PFSK-1 (cell line): Measurements from ENCODE around the gene C11orf52.

Experiments
- FOXP2 ChIP-seq: optimal IDR thresholded peaks from 2 replicates; pipeline ENCODE3; 2011; ENCODE audit warnings: borderline replicate concordance, control low read depth, inconsistent platforms; ENCODE audit not compliant: insufficient read depth; ENCODE audit errors: extremely low read length, extremely low read depth
- POLR2AphosphoS5 ChIP-seq: IDR thresholded peaks from 2 replicates; pipeline ENCODE4 v1.6.1; 2012; ENCODE audit warnings: low read depth, mild to moderate bottlenecking, control low read depth, low read length, moderate library complexity
- SIN3A ChIP-seq: IDR thresholded peaks from 2 replicates; pipeline ENCODE4 v1.6.1; 2012; ENCODE audit warnings: mild to moderate bottlenecking, low read length, moderate library complexity, borderline replicate concordance; ENCODE audit not compliant: insufficient read depth
- TAF1 ChIP-seq: IDR thresholded peaks from 2 replicates; pipeline ENCODE4 v1.6.1; 2012; ENCODE audit warnings: low read length, control low read depth, borderline replicate concordance; ENCODE audit not compliant: insufficient read depth
- TF ChIP-seq, protein P1 (sequence below), 2 experiments: IDR thresholded peaks; 2 replicates each; pipeline versions ENCODE4 v1.6.1 to v1.8.0; 2011 to 2012; ENCODE audit warnings: low read depth in 2 of 2, low read length in 2 of 2, control low read depth in 1 of 2, inconsistent platforms in 1 of 2, mild to moderate bottlenecking in 1 of 2, moderate library complexity in 1 of 2; ENCODE audit not compliant: insufficient read depth in 1 of 2

The C11orf52 gene

DNA sequence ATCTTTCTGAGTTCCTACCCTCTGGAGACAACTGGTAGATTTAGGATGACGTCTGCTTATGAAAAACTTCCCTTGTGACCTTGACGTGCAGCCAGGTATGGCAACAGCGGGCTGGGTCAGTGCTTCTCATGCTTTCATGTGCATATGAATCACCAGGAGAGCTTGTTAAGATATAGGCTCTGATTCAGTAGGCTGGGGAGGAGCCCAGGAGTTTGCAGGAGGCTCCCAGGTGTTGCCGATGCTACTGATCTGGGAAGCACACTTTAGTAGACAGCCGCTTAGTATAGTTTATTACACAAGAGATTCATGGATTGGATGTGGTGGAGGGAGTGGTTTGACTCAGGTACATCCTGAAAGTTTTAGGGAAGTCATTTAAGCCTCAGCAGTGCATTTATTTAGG lies 42.2 kb downstream of the C11orf52 start:
- TF ChIP-seq SIN3A, result no peak
- no peak for TF ChIP-seq TAF1
- no peak for TF ChIP-seq FOXP2
- TF ChIP-seq, protein P1, sequence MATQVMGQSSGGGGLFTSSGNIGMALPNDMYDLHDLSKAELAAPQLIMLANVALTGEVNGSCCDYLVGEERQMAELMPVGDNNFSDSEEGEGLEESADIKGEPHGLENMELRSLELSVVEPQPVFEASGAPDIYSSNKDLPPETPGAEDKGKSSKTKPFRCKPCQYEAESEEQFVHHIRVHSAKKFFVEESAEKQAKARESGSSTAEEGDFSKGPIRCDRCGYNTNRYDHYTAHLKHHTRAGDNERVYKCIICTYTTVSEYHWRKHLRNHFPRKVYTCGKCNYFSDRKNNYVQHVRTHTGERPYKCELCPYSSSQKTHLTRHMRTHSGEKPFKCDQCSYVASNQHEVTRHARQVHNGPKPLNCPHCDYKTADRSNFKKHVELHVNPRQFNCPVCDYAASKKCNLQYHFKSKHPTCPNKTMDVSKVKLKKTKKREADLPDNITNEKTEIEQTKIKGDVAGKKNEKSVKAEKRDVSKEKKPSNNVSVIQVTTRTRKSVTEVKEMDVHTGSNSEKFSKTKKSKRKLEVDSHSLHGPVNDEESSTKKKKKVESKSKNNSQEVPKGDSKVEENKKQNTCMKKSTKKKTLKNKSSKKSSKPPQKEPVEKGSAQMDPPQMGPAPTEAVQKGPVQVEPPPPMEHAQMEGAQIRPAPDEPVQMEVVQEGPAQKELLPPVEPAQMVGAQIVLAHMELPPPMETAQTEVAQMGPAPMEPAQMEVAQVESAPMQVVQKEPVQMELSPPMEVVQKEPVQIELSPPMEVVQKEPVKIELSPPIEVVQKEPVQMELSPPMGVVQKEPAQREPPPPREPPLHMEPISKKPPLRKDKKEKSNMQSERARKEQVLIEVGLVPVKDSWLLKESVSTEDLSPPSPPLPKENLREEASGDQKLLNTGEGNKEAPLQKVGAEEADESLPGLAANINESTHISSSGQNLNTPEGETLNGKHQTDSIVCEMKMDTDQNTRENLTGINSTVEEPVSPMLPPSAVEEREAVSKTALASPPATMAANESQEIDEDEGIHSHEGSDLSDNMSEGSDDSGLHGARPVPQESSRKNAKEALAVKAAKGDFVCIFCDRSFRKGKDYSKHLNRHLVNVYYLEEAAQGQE (IDR thresholded peaks at IDR 0.05; ENCODE audit: insufficient read depth in 1 of 2, low read depth in 2 of 2, low read length in 2 of 2), result no peak
- TF ChIP-seq POLR2AphosphoS5, result no peak

DNA sequence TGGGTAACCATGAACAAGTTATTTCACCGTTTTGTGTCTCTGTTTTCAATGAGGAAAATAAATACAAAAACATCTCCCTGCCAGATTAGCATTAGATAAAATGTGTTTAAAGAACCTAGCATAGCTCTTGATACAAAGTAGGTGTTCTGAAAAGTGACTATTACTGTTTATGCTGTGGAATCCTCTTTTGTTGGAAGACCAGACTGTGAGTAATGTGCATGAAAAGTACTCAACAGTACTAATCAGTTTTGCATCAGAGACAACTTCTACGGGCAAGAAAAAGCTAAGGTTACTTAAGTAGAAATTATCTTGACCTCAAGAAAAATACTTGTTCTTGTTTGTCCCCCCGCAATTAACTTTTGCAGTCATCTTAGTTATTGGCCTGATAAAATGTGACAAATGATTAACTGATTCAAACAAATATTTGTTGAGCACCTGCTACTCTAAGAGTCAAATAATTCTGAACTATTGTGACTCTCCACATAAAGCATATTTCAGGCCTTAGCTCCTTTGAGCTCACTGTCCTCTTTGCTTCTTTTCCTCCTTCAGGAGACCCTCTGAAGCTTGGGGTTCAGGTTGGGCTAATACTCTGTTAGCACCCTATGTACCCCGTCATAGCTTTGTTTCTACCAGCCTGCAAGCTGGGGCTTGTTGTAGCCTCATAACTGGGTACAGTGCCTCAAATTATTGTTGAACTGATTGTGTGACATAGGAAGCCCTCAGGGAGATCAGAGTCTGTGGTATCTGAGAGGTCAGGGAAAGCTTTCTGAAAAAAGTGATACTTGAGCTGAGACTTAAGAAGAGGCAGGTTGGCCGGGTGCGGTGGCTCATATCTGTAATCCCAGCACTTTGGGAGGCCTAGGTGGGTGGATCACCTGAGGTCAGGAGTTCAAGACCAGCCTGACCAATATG lies 42.9 kb downstream of the C11orf52 start:
- TF ChIP-seq POLR2AphosphoS5 (no peak), SIN3A (no peak), TAF1 (no peak), FOXP2 (no peak)
- TF ChIP-seq, protein P1 (IDR thresholded peaks at IDR 0.05; ENCODE audit: insufficient read depth in 1 of 2, low read depth in 2 of 2, low read length in 2 of 2), result no peak

DNA sequence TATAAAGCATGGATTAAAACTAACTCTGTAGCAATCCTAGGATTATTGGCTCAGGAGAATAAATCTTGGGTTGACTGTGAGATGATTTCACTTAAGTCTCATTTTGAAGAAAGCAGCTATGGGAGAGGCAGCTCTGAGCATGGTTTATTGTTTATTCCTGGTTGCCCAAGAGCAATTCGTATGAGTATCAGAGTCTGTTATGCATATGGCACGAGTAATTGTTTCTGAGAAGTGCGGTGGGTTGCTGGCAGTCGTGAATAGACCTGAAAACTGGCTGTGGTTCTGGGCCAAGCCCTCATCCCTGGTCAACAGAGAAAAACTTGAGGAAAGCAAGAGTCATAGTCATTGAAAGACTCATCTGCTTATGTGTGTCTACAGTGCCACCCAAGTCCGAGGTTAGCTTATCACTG lies 45.2 kb downstream of the C11orf52 start:
- TF ChIP-seq FOXP2 (no peak), POLR2AphosphoS5 (no peak), SIN3A (no peak), TAF1 (no peak)
- TF ChIP-seq, protein P1 (IDR thresholded peaks at IDR 0.05; ENCODE audit: insufficient read depth in 1 of 2, low read depth in 2 of 2, low read length in 2 of 2), result no peak

DNA sequence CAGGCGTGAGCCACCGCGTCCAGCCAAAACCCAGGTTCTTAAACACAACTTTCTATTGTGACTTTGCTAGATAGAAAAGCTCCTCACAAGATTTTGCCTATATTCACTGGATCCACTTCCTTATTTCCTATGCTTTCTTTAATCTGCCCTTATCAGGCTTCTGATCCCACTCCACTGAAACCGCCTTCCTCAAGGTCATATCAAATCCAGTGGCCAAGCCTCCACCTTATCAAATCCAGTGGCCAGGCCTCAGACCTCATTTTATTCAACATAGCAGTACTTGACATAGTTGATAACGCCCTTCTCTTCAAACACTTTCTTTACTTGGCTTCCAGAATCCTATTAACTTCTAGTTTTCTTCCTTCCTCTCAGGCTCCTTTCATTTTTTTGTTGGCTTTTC lies 48.0 kb downstream of the C11orf52 start:
- no peak for TF ChIP-seq FOXP2
- no peak for TF ChIP-seq TAF1
- no peak for TF ChIP-seq POLR2AphosphoS5
- no peak for TF ChIP-seq SIN3A
- TF ChIP-seq, protein P1 (IDR thresholded peaks at IDR 0.05; ENCODE audit: insufficient read depth in 1 of 2, low read depth in 2 of 2, low read length in 2 of 2), result no peak
